Kidney (tissue), 14 donors: ENCODE data around the gene APBB3. TPM values are rescaled to one million over a fixed set of nuclear protein-coding genes. Genes with fewer than 3 reads are reported as not detected.

Experiments used
- DNase-seq, 5 donors: peaks; one replicate each; pipeline ENCODE4 v3.0.0-alpha.2; 2013 to 2020
- FAIRE-seq: peaks from 2 replicates; lab custom pipeline; 2012; peaks lifted over from hg19 to GRCh38; lab: Jason Lieb, UNC
- H3K27ac ChIP-seq, 2 donors: one replicate each; pipeline ENCODE4 v1.7.0; 2013; ENCODE audit warnings: low read depth in 2 of 2, low read length in 2 of 2, inconsistent platforms in 1 of 2
- H3K27me3 ChIP-seq: one replicate; pipeline ENCODE4 v1.7.1; 2013; ENCODE audit warnings: low read length, inconsistent platforms; ENCODE audit not compliant: control insufficient read depth, insufficient read depth
- H3K36me3 ChIP-seq, 3 donors: one replicate each; pipeline versions ENCODE4 v1.7.0 to v1.7.1; 2013; ENCODE audit warnings: low read length in 3 of 3, control low read depth in 1 of 3, inconsistent platforms in 1 of 3; ENCODE audit not compliant: insufficient read depth in 3 of 3, control insufficient read depth in 2 of 3
- H3K4me1 ChIP-seq, 3 donors: one replicate each; pipeline versions ENCODE4 v1.7.0 to v1.7.1; 2013; ENCODE audit warnings: low read length in 3 of 3, inconsistent platforms in 1 of 3, low read depth in 1 of 3; ENCODE audit not compliant: control insufficient read depth in 2 of 3, insufficient read depth in 2 of 3
- H3K4me3 ChIP-seq, 3 donors: one replicate each; pipeline versions ENCODE4 v1.7.0 to v1.8.1; 2013; ENCODE audit warnings: low read length in 3 of 3, control low read depth in 1 of 3, inconsistent platforms in 1 of 3
- H3K9ac ChIP-seq, 3 donors: one replicate each; pipeline versions ENCODE4 v1.7.0 to v1.7.1; 2013; ENCODE audit warnings: low read length in 3 of 3, control low read depth in 1 of 3, inconsistent platforms in 1 of 3
- H3K9me3 ChIP-seq, 3 donors: one replicate each; pipeline versions ENCODE4 v1.7.0 to v1.7.1; 2013; ENCODE audit warnings: low read length in 3 of 3, control low read depth in 1 of 3, inconsistent platforms in 1 of 3; ENCODE audit not compliant: control insufficient read depth in 2 of 3, insufficient read depth in 1 of 3
- CTCF ChIP-seq: IDR thresholded peaks from 3 replicates; pipeline ENCODE4 v1.5.1; 2012; ENCODE audit warnings: mild to moderate bottlenecking, moderate library complexity, borderline replicate concordance; ENCODE audit not compliant: insufficient read depth; ENCODE audit errors: extremely low read depth
- intact Hi-C: fragments of 100-400 bp; cut with DNase I; formaldehyde crosslinking; loops from one replicate; pipeline ENCODE4 v1.11.1; 2022
- polyA plus RNA-seq: library from polyadenylated mRNA; stranded (reverse); fragments of 350-450 nt; fragmentation: Illumina TruSeq; extraction: RNeasy Lipid Tissue Mini Kit (QIAGEN cat#74804); gene quantifications from one replicate; pipeline ENCODE4 v1.2.3, GENCODE V29; 2014; ENCODE audit warnings: low read depth, low replicate concordance; ENCODE audit not compliant: insufficient read depth
- total RNA-seq: library from RNA; stranded (reverse); fragmentation: NEBNext Ultra II Directional; extraction: Animal tissue kit (Norgen Biotek cat#: 25700); gene quantifications from one replicate; pipeline ENCODE4 v1.2.1, GENCODE V29; 2021
- donor health status: control.
- donor health status: control.
- donor health status: control.
- donor health status: control.
- donor health status: control.
- donor health status: DM: yes; HTN: yes; CAD: no.
- donor health status: Normal renal cell carcinoma (clear cell type).

APBB3 gene
- total and polyA plus RNA-seq, 2 donors from 2014 or later: 19.6 to 33.9 TPM

- Histone ChIP-seq H3K27ac (no peak overlapping the region), H3K27me3 (no peaks in the 10 kb centered on the region), H3K4me3 (no peak overlapping the region), H3K36me3 (no peaks in the 10 kb centered on the region), H3K9me3 (no peaks in the 10 kb centered on the region), H3K4me1 (no peaks in the 10 kb centered on the region), H3K9ac (no peak overlapping the region)
- FAIRE-seq (no peak), DNase-seq (no peak)
- no peak for TF ChIP-seq CTCF
- intact Hi-C loops: no loop called here
Observed at GRCh38 chr5:140609126-140609525, 44.7 kb upstream of the APBB3 start.

- H3K4me3 ChIP-seq: no peak overlapping the region
- H3K9me3 ChIP-seq: no peaks in the 10 kb centered on the region
- no peak for DNase-seq
- H3K27me3 ChIP-seq: no peaks in the 10 kb centered on the region
- no peak for FAIRE-seq
- TF ChIP-seq CTCF: no peak
- intact Hi-C loops: no loop called here
- H3K36me3 ChIP-seq: no peaks in the 10 kb centered on the region
- H3K9ac ChIP-seq: no peak overlapping the region
- no peaks in the 10 kb centered on the region for H3K4me1 ChIP-seq
- H3K27ac ChIP-seq: no peak overlapping the region
Observed at GRCh38 chr5:140608722-140609121, 44.3 kb upstream of the APBB3 start.

GRCh38 chr5:140607031-140607430 lies 42.6 kb upstream of the APBB3 start:
- H3K4me1 ChIP-seq: no peaks in the 10 kb centered on the region
- no peaks in the 10 kb centered on the region for H3K9me3 ChIP-seq
- H3K36me3 ChIP-seq: no peaks in the 10 kb centered on the region
- no peak overlapping the region for H3K9ac ChIP-seq
- intact Hi-C loops: no loop called here
- FAIRE-seq (no peak), DNase-seq (no peak)
- no peak overlapping the region for H3K27ac ChIP-seq
- no peak for TF ChIP-seq CTCF
- no peak overlapping the region for H3K4me3 ChIP-seq
- H3K27me3 ChIP-seq: no peaks in the 10 kb centered on the region

GRCh38 chr5:140605879-140606278 lies 41.5 kb upstream of the APBB3 start:
- Histone ChIP-seq H3K9ac (no peak overlapping the region), H3K9me3 (no peaks in the 10 kb centered on the region), H3K27ac (no peak overlapping the region), H3K27me3 (no peaks in the 10 kb centered on the region), H3K4me1 (no peaks in the 10 kb centered on the region), H3K4me3 (no peak overlapping the region), H3K36me3 (no peaks in the 10 kb centered on the region)
- DNase-seq: no peak
- intact Hi-C loops: no loop called here
- TF ChIP-seq CTCF: no peak
- FAIRE-seq: no peak
